Neuron (in vitro differentiated cells): ENCODE measurements around the gene FAM107B.
"Not testable (repeated sequence)": the region's sequence is repeated elsewhere in the genome, so short reads cannot be mapped to it uniquely, and the experiment has no call there.

Source experiments
- H2AFZ ChIP-seq: one replicate; pipeline ENCODE4 v1.6.1; 2013; ENCODE audit warnings: low read depth, mild to moderate bottlenecking, inconsistent platforms, low read length, moderate library complexity
- H3K27me3 ChIP-seq: one replicate; pipeline ENCODE4 v1.6.1; 2013; ENCODE audit warnings: low read length; ENCODE audit not compliant: insufficient read depth
- H3K36me3 ChIP-seq: one replicate; pipeline ENCODE4 v1.6.1; 2013; ENCODE audit warnings: low read length; ENCODE audit not compliant: insufficient read depth
- H3K4me1 ChIP-seq: one replicate; pipeline ENCODE4 v1.6.1; 2013; ENCODE audit warnings: low read length; ENCODE audit not compliant: insufficient read depth
- H3K4me3 ChIP-seq: 2 replicates; pipeline ENCODE4 v1.5.1; 2013; ENCODE audit warnings: mild to moderate bottlenecking, low read length, moderate library complexity
- H3K9me3 ChIP-seq: one replicate; pipeline ENCODE4 v1.6.1; 2013; ENCODE audit warnings: low read length

FAM107B gene

DNA sequence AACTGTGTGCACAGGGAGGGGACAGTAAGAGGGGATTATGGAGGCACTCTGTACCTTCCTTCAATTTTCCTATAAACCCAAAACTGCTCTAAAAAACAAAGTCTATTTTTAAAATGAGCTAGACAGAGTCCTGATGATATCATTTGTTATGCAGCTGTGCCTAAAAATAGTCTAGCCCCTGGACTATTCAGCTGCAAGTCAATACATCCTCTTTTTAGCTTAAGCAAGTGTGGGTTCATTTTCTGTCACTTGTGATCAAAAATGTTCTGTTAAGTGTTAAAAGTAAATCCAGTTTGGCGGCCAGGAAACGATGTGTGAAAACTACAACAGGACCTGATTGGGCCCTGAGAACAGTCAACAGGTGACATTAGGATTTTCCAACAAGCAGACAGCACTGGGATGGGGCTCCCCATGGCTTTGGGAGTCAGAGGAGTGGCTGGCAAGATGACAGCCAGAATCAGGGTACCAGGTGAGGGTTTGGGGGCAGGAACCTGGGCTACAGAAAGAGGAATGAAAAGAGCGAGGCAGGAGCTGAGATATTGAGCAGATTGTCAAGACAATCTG lies 33.9 kb downstream of the FAM107B start:
- H3K36me3 ChIP-seq = no peaks in the 10 kb centered on the region
- H3K27me3 ChIP-seq = no peaks in the 10 kb centered on the region
- H3K4me3 ChIP-seq = no peak overlapping the region
- no peaks in the 10 kb centered on the region for H3K4me1 ChIP-seq
- peaks cover 2% of the 10 kb centered on the region for H3K9me3 ChIP-seq
- no peak overlapping the region for H2AFZ ChIP-seq

DNA sequence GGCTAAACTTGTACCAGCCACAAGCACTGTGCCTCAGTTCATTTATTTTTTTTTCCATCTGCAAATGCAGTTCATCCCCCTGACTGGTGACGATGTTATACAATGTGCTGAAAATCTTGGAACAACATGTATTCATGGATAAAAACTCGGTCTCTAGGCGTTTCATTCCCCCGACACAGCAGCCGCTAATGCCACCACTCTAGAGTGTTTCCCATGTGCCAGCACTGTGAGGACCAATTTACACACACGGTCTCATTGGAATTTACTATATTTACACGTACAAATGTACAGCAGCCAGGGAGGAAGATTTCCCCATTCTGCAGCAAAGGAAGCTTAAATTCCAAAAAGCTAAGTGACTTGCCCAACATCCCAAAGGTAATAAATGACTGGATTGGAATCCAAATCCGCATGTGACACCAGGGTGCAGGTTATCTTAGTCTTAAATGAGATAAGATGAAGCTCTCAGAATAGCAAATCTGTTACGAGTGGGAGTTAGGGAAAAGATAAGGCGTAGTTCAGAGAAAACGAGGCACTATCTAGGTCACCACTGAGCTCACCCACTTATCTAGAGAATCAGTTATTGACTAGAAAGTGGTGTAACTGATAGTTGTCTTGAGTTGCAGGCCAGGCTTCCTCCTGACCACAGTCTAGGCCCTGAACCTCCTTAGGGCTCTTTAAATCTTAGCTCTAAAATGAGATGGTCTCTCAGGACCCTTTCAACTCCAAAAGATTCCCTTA lies 36.7 kb downstream of the FAM107B start:
- no peaks in the 10 kb centered on the region for H3K4me1 ChIP-seq
- H2AFZ ChIP-seq = no peak overlapping the region
- peaks cover 2% of the 10 kb centered on the region for H3K9me3 ChIP-seq
- no peaks in the 10 kb centered on the region for H3K27me3 ChIP-seq
- H3K36me3 ChIP-seq = no peaks in the 10 kb centered on the region
- no peak overlapping the region for H3K4me3 ChIP-seq

DNA sequence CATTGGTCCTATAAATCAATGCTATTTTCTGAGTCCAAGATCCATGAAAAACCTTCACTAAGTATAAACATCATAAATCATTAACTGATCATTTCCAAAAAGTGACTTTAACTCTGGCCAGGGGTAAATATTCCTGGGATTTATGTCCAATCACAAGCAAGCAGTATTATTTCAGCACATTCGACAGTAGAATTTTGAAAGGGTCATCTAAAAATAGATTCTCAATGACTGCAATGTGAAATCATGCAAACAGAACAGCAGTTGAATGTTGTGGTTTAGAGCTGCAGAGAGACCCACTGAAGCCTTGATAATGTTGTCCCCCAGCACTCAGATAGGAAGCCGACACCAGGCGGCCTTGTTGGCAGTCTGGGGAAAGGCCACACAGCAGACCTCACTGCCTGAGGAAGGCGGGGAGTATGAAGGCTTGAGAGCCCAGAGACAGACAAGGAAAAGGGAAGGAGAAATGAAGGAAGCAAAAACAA lies 38.1 kb downstream of the FAM107B start:
- no peaks in the 10 kb centered on the region for H3K36me3 ChIP-seq
- peaks cover 2% of the 10 kb centered on the region for H3K9me3 ChIP-seq
- H3K4me3 ChIP-seq = no peak overlapping the region
- H2AFZ ChIP-seq = no peak overlapping the region
- H3K27me3 ChIP-seq = no peaks in the 10 kb centered on the region
- no peaks in the 10 kb centered on the region for H3K4me1 ChIP-seq

DNA sequence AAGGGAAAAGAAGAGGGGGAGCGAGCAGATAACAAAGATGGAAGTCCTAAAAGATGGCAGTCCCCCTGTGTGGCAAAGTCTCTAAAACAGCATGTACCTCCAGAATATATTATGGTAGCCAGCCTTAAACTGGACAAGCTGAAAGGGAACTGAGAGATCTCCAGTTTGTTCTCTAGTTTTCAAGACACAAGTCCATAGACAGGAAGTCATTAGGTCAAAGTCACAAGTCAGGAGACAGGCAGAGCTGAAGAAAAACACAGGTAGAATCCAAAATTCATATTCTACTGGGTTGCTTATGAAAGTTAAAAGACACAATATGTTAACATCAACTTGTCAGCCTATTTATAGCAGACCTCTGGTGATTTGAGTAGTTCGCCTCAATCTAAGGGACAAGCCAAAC lies 38.7 kb downstream of the FAM107B start:
- peaks cover 2% of the 10 kb centered on the region for H3K9me3 ChIP-seq
- H3K4me3 ChIP-seq = no peak overlapping the region
- H3K27me3 ChIP-seq = no peaks in the 10 kb centered on the region
- no peaks in the 10 kb centered on the region for H3K4me1 ChIP-seq
- no peaks in the 10 kb centered on the region for H3K36me3 ChIP-seq
- H2AFZ ChIP-seq = no peak overlapping the region

DNA sequence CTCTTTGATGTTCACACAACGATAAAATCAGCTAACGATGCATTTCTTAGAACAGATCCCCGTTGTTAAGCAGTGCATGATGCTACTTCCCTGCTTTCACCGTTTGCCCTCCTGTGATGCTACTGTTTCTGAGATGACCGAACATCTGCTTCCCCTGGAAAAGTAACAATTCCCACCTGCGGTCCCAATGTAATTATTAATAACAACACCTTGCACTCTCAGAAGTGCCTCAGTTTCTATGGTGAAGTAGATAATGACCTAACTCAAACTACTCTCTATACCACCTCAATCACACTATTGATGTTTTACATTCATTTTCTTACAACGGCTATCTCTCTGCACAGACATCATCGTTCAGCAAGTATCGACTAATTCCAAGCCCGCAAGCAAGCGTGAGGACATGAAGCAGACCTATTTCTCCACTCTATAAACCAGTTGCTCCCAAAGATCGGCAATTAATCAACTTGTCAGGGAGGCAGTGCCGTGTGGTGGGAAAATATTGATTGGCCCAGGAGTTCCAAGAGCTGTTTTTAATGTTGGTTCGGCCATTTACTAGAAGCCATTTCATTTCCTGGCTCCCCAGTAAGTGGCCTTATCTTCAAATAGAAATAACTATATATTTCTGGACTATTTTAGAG lies 42.7 kb downstream of the FAM107B start:
- H3K4me1 ChIP-seq = peaks cover 2% of the 10 kb centered on the region
- H3K4me3 ChIP-seq = no peak overlapping the region
- H2AFZ ChIP-seq = no peak overlapping the region
- H3K36me3 ChIP-seq = no peaks in the 10 kb centered on the region
- peaks cover under 1% of the 10 kb centered on the region for H3K9me3 ChIP-seq
- no peaks in the 10 kb centered on the region for H3K27me3 ChIP-seq

DNA sequence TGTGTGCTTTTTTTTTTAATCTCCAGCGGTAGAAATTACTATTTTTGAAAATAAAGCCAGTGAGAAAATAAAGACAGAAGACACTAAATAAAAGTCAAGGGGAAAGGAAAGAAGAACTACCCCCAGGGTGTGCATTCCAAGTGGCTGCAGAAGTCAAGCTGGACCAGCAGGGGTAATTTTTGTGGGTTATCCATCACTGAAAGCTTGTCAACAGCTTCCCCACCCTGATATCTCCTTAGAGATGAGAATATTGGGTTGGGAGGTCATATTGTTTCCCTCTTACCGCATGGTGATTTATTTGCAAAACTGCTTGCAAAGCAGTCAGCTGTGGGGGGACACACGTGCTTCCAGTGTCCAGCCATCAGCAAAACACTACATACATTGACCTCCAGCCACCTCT lies 46.4 kb downstream of the FAM107B start:
- H3K9me3 ChIP-seq = peaks cover 3% of the 10 kb centered on the region
- no peak overlapping the region for H3K4me3 ChIP-seq
- peak overlapping the region; percentile 7 for H2AFZ ChIP-seq
- H3K27me3 ChIP-seq = no peaks in the 10 kb centered on the region
- peaks cover 2% of the 10 kb centered on the region for H3K4me1 ChIP-seq
- no peaks in the 10 kb centered on the region for H3K36me3 ChIP-seq

DNA sequence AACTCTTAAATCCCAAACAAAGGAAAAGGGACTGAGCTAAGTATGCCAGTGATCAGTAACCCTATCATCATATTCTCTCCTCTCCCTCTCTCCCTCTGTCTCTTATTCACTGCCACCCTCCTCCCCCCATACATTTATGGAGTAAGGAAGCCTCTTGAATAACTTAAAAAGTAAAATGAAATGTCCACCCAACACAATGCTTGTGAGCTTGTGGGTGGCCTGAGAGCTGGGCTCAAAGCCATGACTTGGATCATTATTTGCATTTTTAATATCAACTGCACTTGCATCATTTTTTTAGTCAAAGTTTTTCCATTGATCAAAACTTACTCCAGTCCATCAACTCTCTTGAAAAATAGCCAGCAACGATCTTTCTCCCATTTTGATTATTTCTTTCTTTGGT lies 46.8 kb downstream of the FAM107B start:
- Histone ChIP-seq H3K36me3 (no peaks in the 10 kb centered on the region), H3K4me3 (no peak overlapping the region), H2AFZ (peak overlapping the region; percentile 7), H3K4me1 (peaks cover 2% of the 10 kb centered on the region), H3K27me3 (no peaks in the 10 kb centered on the region), H3K9me3 (peaks cover 3% of the 10 kb centered on the region)

DNA sequence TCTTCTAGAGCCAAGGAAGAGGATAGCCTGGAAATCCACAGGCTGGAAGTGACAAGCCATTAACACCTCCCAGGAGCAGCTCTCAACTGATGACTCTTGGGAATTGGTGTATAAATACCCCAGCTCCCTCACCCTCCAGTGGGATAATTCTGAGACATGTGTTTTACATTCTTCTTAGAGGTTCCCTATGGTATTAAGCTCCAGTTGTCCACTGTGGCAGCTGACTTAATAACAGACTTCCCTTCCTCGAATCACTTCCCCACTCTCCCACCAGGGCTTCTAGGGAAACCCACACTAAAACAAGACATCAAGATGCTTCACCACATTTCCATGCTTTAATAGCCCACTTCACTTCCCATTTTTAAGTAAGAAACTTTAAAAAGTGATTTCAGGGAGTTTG lies 47.2 kb downstream of the FAM107B start:
- Histone ChIP-seq H3K36me3 (no peaks in the 10 kb centered on the region), H3K27me3 (no peaks in the 10 kb centered on the region), H3K4me1 (peaks cover 2% of the 10 kb centered on the region), H2AFZ (no peak overlapping the region), H3K9me3 (peaks cover 3% of the 10 kb centered on the region), H3K4me3 (no peak overlapping the region)

DNA sequence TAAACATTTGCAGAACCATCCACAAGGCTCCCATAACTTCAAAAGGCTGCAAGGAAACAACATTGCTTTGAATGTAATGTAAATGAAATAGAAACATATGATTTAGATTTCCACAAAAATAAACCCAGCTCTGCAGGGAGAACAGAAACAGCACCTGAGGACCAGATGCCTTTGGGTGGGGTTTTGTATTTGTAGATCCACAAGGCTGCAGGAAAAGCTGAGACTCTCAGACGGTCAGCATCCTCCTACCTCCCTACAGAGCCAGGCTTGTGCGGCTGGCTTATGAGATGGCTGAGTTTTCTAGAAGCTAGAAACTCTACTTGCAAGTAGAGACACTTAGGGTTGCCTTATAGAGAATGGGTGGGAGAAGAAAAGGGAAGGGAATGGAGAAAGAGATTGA lies 49.8 kb downstream of the FAM107B start:
- peaks cover 2% of the 10 kb centered on the region for H3K4me1 ChIP-seq
- no peaks in the 10 kb centered on the region for H3K27me3 ChIP-seq
- H3K9me3 ChIP-seq = peaks cover 3% of the 10 kb centered on the region
- no peaks in the 10 kb centered on the region for H3K36me3 ChIP-seq
- H2AFZ ChIP-seq = no peak overlapping the region
- no peak overlapping the region for H3K4me3 ChIP-seq

DNA sequence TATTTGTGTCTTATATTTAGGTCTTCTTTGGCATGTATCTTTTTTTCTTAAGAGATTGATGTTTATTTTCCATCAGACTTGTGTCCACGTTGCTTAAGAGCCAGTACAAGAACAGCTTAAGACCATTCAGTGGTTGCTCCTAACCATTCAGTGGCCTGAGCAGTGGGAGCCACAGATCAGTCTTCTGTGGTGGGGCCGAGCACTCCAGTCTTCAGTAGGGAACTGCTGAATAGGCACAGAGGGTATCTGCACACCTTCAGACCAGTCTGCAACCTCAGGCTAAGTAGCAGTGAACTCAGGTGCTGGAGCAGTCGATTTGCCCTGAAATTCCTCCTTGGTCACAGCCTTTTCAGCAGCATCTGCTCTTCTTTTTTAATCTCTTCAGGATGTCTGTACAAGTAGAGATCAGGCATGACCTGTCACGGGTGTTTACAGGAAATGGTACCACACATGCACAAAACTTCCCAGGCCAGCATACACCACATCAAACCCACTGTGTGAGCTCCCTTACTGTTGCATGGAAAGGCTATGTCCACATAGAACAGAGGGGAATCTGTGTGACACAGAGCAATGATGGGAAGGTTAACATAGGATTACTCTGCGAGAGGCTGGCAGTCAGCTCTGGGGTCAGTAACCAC lies 51.5 kb downstream of the FAM107B start:
- Histone ChIP-seq H3K36me3 (no peaks in the 10 kb centered on the region), H2AFZ (no peak overlapping the region), H3K9me3 (peaks cover 3% of the 10 kb centered on the region), H3K4me1 (peaks cover 2% of the 10 kb centered on the region), H3K27me3 (no peaks in the 10 kb centered on the region), H3K4me3 (no peak overlapping the region)

DNA sequence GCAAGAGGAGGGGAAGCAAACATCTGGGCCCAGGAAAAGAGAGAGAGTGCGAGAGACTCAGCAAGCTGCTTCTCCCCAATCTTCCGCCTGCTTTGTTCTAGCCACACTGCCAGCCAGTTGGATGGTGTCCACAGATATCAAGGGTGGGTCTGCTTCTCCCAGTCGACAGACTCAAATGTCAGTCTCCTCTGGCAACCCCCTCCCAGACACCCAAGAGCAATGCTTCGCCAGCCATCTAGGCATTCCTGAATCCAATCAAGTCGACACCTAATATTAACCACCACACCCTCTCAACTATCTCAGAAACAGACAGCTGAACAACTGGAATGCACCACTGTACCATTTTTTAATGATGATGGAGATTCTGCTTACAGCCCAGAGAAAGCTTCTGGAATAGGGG lies 57.1 kb downstream of the FAM107B start:
- Histone ChIP-seq H2AFZ (no peak overlapping the region), H3K4me1 (no peaks in the 10 kb centered on the region), H3K9me3 (peaks cover 2% of the 10 kb centered on the region), H3K36me3 (no peaks in the 10 kb centered on the region), H3K27me3 (peaks cover 7% of the 10 kb centered on the region), H3K4me3 (no peak overlapping the region)

DNA sequence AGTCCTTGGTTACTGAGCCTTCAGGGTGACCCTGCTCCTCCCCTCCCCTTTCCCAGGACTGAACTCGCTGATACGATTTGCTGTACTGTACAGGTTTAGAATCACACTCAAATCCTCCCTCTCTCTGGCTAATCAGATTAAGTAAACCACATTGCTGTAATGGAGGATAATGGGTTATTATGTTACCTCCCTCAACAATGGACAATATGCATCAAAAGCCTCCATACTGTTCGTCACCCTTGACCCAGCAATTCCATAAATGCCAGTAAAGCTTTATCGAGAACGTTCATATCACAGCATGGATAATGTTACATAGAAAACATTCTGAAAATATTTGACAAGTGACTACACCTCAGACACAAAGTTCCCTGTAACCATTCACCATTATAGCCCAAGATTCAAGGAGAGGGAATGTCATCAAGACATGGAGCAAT lies 61.7 kb downstream of the FAM107B start:
- no peaks in the 10 kb centered on the region for H3K4me1 ChIP-seq
- H3K9me3 ChIP-seq = peaks cover 2% of the 10 kb centered on the region
- no peak overlapping the region for H3K4me3 ChIP-seq
- H3K27me3 ChIP-seq = peaks cover 7% of the 10 kb centered on the region
- H3K36me3 ChIP-seq = no peaks in the 10 kb centered on the region
- no peak overlapping the region for H2AFZ ChIP-seq

DNA sequence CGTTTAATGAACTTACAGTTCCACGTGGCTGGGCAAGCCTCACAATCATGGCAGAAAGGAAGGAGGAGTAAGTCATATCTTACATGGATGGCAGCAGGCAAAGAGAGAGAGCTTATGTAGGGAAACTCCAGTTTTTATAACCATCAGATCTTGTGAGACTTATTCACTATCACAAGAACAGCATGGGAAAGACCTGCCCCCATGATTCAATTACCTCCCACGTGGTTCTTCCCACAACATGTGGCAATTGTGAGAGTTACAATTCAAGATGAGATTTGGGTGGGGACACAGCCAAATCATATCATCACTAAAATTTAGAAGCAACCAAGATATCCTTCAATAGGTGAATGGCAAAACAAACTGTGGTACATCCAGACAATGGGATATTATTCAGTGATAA lies 65.4 kb downstream of the FAM107B start:
- H3K9me3 ChIP-seq, H3K4me1 ChIP-seq, H3K36me3 ChIP-seq, H3K27me3 ChIP-seq, H3K4me3 ChIP-seq, H2AFZ ChIP-seq: not testable (repeated sequence)
